ENCODE results near the gene TREM2.

The TREM2 gene

GRCh38 chr6:41147917-41148316 is 15.0 kb downstream of the TREM2 start:
- H3K4me3 ChIP-seq (replicated peaks; ENCODE audit: low read depth, low read length) = no peak overlapping the region
- no peak for DNase-seq (ENCODE audit: extremely low read depth, low read depth)
- no peak for TF ChIP-seq CTCF (IDR thresholded peaks at IDR 0.05; ENCODE audit: low read depth, low read length, missing control alignments)

- no peak overlapping the region for H3K4me3 ChIP-seq (replicated peaks; ENCODE audit: low read depth, low read length)
- DNase-seq (ENCODE audit: extremely low read depth, low read depth) = no peak
- no peak for TF ChIP-seq CTCF (IDR thresholded peaks at IDR 0.05; ENCODE audit: low read depth, low read length, missing control alignments)
Observed at GRCh38 chr6:41136911-41137310, 26.0 kb downstream of the TREM2 start.

GRCh38 chr6:41135062-41135832 is 27.7 kb downstream of the TREM2 start:
- TF ChIP-seq CTCF (IDR thresholded peaks at IDR 0.05; ENCODE audit: low read depth, low read length, missing control alignments) = no peak
- no peak for DNase-seq (ENCODE audit: extremely low read depth, low read depth)
- H3K4me3 ChIP-seq (replicated peaks; ENCODE audit: low read depth, low read length) = no peak overlapping the region

DNA sequence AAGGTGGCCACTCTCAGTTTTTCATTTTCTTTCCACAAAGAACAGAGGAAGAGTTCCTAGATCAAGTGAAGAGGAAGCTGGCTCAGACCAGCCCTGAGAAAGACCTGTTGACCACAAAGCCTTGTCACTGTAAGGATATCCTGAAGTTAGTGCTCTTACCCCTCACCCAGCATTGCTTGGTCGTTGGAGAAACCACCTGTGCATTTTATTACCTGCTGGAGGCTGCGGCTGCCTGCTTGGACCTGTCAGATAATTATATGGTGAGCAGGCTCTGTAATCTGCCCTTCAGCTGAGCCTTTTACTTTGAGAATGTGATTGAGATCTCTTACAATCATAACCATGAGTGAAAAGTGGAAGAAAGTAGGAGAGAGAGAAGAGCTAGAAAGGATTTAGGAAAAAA is 30.7 kb downstream of the TREM2 start:
- no peak for TF ChIP-seq CTCF (IDR thresholded peaks at IDR 0.05; ENCODE audit: low read depth, low read length, missing control alignments)
- no peak overlapping the region for H3K4me3 ChIP-seq (replicated peaks; ENCODE audit: low read depth, low read length)
- DNase-seq (ENCODE audit: extremely low read depth, low read depth) = no peak

GRCh38 chr6:41125282-41125681 is 37.6 kb downstream of the TREM2 start:
- no peak for DNase-seq (ENCODE audit: extremely low read depth, low read depth)
- no peak overlapping the region for H3K4me3 ChIP-seq (replicated peaks; ENCODE audit: low read depth, low read length)
- no peak for TF ChIP-seq CTCF (IDR thresholded peaks at IDR 0.05; ENCODE audit: low read depth, low read length, missing control alignments)

DNA sequence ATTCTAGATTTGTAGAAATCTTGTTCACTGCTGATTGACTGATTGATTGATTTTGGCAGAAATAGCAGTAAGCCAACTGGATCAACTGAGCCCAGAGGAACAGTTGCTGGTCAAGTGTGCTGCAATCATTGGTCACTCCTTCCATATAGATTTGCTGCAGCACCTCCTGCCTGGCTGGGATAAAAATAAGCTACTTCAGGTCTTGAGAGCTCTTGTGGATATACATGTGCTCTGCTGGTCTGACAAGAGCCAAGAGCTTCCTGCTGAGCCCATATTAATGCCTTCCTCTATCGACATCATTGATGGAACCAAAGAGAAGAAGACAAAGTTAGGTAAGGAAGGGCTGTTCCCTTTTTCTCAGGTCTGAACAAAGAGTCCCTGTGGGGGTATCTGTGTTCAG is 40.0 kb downstream of the TREM2 start:
- no peak for TF ChIP-seq CTCF (IDR thresholded peaks at IDR 0.05; ENCODE audit: low read depth, low read length, missing control alignments)
- no peak for DNase-seq (ENCODE audit: extremely low read depth, low read depth)
- H3K4me3 ChIP-seq (replicated peaks; ENCODE audit: low read depth, low read length) = no peak overlapping the region

- no peak for TF ChIP-seq CTCF (IDR thresholded peaks at IDR 0.05; ENCODE audit: low read depth, low read length, missing control alignments)
- no peak overlapping the region for H3K4me3 ChIP-seq (replicated peaks; ENCODE audit: low read depth, low read length)
- no peak for DNase-seq (ENCODE audit: extremely low read depth, low read depth)
Observed at GRCh38 chr6:41122373-41122772, 40.5 kb downstream of the TREM2 start.
